Measurements from ENCODE around the gene CDIPT. TPM values are rescaled to one million over a fixed set of nuclear protein-coding genes. Genes with fewer than 3 reads are reported as not detected.

CDIPT gene
- total and polyA plus RNA-seq, 2 of the 13 experiments (the other 11 are each of a cell fraction or from before 2014, with no cell fraction given) = 54.9 to 97.5 TPM

GRCh38 chr16:29898804-29899515 is 35.9 kb upstream of the CDIPT start:
- Histone ChIP-seq H3K4me3 (replicated peaks in 1 of 3; ENCODE audit: insufficient read depth in 1 of 3, low read depth in 2 of 3, low read length in 3 of 3) (peak overlapping the region; percentile 79 to 99 (median 84)), H3K9ac (ENCODE audit: insufficient read depth, low read depth, low read length) (peak overlapping the region; percentile 68), H3K4me1 (ENCODE audit: insufficient read depth, low read length) (peaks cover 46% of the 10 kb centered on the region), H3K9me3 (ENCODE audit: low read length) (no peaks in the 10 kb centered on the region), H3K27ac (ENCODE audit: extremely low read length, insufficient read depth, low read length) (peak overlapping the region; percentile 67), H3K4me2 (ENCODE audit: low read depth, low read length) (peak overlapping the region; percentile 99), H4K20me1 (ENCODE audit: insufficient read depth, low read length) (peaks cover 5% of the 10 kb centered on the region; the same call in 1 of the 2 replicates), H3K27me3 (ENCODE audit: control insufficient read depth in 1 of 2, insufficient read depth in 2 of 2, low read length in 2 of 2) (no peaks in the 10 kb centered on the region; a peak in 1 of 5 replicates), H2AFZ (ENCODE audit: low read length) (no peak overlapping the region), H3K79me2 (ENCODE audit: insufficient read depth, low read length) (peaks cover 19% of the 10 kb centered on the region), H3K36me3 (replicated peaks in 1 of 2; ENCODE audit: control insufficient read depth in 1 of 2, insufficient read depth in 2 of 2, low read length in 2 of 2) (0 out of 5 replicates have a peak, but pooled peaks cover 0 to 4% of the 10 kb centered on the region in 2 experiments)
- in situ Hi-C loops (cut with HindIII; ENCODE audit: extremely low pct_ligation_motif_present, low pct_unique_long_range_greater_than_20kb) = no loop called here
- intact Hi-C loops (cut with micrococcal nuclease; ENCODE audit: unreplicated experiment) = no loop called here
- 2% methylated on average over 25 of the region's 25 CpGs for WGBS (ENCODE audit: low lambda C conversion rate)
- ATAC-seq (peak; percentile 63), DNase-seq (ENCODE audit: low spot score) (no peak), FAIRE-seq (no peak)
- ChIA-PET POLR2A (interaction anchor here (0.6 to 3.8 kb wide), 33 partner anchors 7 to 219 kb away, joined by 3 to 68 read pairs (median 7); partner anchors contain the start of genes ALDOA, CDIPT, HIRIP3 and KCTD13), CTCF (ENCODE audit: low intra/inter-chr PET ratio, low total read pairs) (no interaction called here)
- BruUV-seq (replicated peaks) = TSS peak; percentile 82
- TF ChIP-seq NAIF1 (CRISPR knock-in tag; IDR thresholded peaks at IDR 0.05; ENCODE audit: borderline replicate concordance) = peak; percentile 9; the same call in 1 of the 2 replicates
- no peak for TF ChIP-seq SP1 (IDR thresholded peaks at IDR 0.05)
- TF ChIP-seq SP1 (CRISPR knock-in tag; IDR thresholded peaks at IDR 0.05) = no peak
- TF ChIP-seq KDM3A (CRISPR knock-in tag; IDR thresholded peaks at IDR 0.05; ENCODE audit: low read depth) = no peak
- TF ChIP-seq TEF (CRISPR knock-in tag; IDR thresholded peaks at IDR 0.05) = no peak
- no peak for TF ChIP-seq ZNF784 (CRISPR knock-in tag; IDR thresholded peaks at IDR 0.05; ENCODE audit: borderline replicate concordance)
- TF ChIP-seq MLX (CRISPR knock-in tag; IDR thresholded peaks at IDR 0.05) = no peak
- peak; percentile 5; the same call in 1 of the 2 replicates for TF ChIP-seq ZNF816 (CRISPR knock-in tag; IDR thresholded peaks at IDR 0.05; ENCODE audit: borderline replicate concordance)
- 0 out of 2 replicates have a peak, but pooled peaks have one; percentile 11 for TF ChIP-seq ZNF776 (CRISPR knock-in tag; IDR thresholded peaks at IDR 0.05)
- TF ChIP-seq ZBTB14 (CRISPR knock-in tag; IDR thresholded peaks at IDR 0.05) = no peak
- TF ChIP-seq ESRRA (CRISPR knock-in tag; IDR thresholded peaks at IDR 0.05; ENCODE audit: low read depth) = no peak
- no peak for TF ChIP-seq AHDC1 (CRISPR knock-in tag; IDR thresholded peaks at IDR 0.05; ENCODE audit: borderline replicate concordance)
- no peak for TF ChIP-seq TARDBP (CRISPR knock-in tag; IDR thresholded peaks at IDR 0.05)
- TF ChIP-seq GABPB1 (CRISPR knock-in tag; IDR thresholded peaks at IDR 0.05) = no peak
- no peak for TF ChIP-seq SMC3 (IDR thresholded peaks at IDR 0.05; ENCODE audit: low read length)
